HCT116 (cell line): Measurements from ENCODE around the gene CPHXL2. TPM values are rescaled to one million over a fixed set of nuclear protein-coding genes. Genes with fewer than 3 reads are reported as not detected.

Experiments used
- ATAC-seq: fragments of 200-7000 bp; cut with Tn5 transposase; 2 replicates; pipeline ENCODE4 v1.9.1; 2020; ENCODE audit warnings: mild to moderate bottlenecking, moderate library complexity
- BruUV-seq: library from RNA; stranded (reverse); fragments of 400-500 nt; replicated peaks from 2 replicates; lab custom pipeline; 2021; lab: Mats Ljungman, UMichigan
- CTCF ChIA-PET: fragments of 300-600 bp; sonication (Branson Sonifier 250); formaldehyde crosslinking; loops from one replicate; lab custom pipeline; 2021; ENCODE audit warnings: antibody characterized with exemption; lab: Charles Lee
- POLR2A ChIA-PET: fragments of 300-600, 350-600 bp; sonication (Branson Sonifier 250); formaldehyde crosslinking; loops from one replicate; lab custom pipeline; 2021; ENCODE audit warnings: antibody characterized with exemption; lab: Charles Lee
- RAD21 ChIA-PET, 2 experiments: fragments of 300-600 bp; sonication (Branson Sonifier 250); formaldehyde crosslinking; loops; one replicate each; lab custom pipeline; 2023; ENCODE audit warnings: low total read pairs in 2 of 2; ENCODE audit not compliant: uncharacterized antibody in 2 of 2, unreplicated experiment in 2 of 2, low non-redundant PET in 1 of 2; lab: Charles Lee
- DNase-seq: peaks from one replicate; pipeline ENCODE4 v3.0.0-alpha.2; 2010; ENCODE audit warnings: low read depth, low spot score
- H2AFZ ChIP-seq: fragments of 200-600 bp; shearing (Covaris generic), sonication (generic); 2 replicates; pipeline ENCODE4 v1.6.1; 2017; ENCODE audit warnings: low read depth, mixed run types, mixed read lengths, antibody characterized with exemption, low read length; ENCODE audit not compliant: poor library complexity, severe bottlenecking
- H3K27ac ChIP-seq: 2 replicates; pipeline ENCODE4 v1.5.1; 2012; ENCODE audit warnings: low read depth, low read length
- H3K27me3 ChIP-seq: fragments of 200-600 bp; sonication (generic); 2 replicates; pipeline ENCODE4 v1.6.1; 2016; ENCODE audit warnings: mixed run types, low read length, mixed read lengths; ENCODE audit not compliant: insufficient read depth
- H3K36me3 ChIP-seq, 2 experiments: fragments of 200-500 bp in 1 of 2; fragments of 200-600 bp in 1 of 2; sonication (Bioruptor generic) in 1 of 2; sonication (generic) in 1 of 2; 2 replicates each; pipeline versions ENCODE4 v1.5.1 to v1.6.1; 2014 to 2016; ENCODE audit warnings: low read length in 2 of 2, inconsistent platforms in 1 of 2, mixed read lengths in 1 of 2, mixed run types in 1 of 2; ENCODE audit not compliant: insufficient read depth in 2 of 2, control insufficient read depth in 1 of 2
- H3K4me1 ChIP-seq, 2 experiments: fragments of 200-600 bp in 1 of 2; sonication (generic) in 1 of 2; 2 replicates each; pipeline versions ENCODE4 v1.5.1 to v1.6.1; 2012 to 2017; ENCODE audit warnings: low read length in 2 of 2, inconsistent platforms in 1 of 2, mild to moderate bottlenecking in 1 of 2, mixed read lengths in 1 of 2, mixed run types in 1 of 2, moderate library complexity in 1 of 2; ENCODE audit not compliant: insufficient read depth in 2 of 2, control insufficient read depth in 1 of 2
- H3K4me2 ChIP-seq: fragments of 200-600 bp; sonication (generic); 2 replicates; pipeline ENCODE4 v1.6.1; 2017; ENCODE audit warnings: mixed run types, low read length, mixed read lengths
- H3K4me3 ChIP-seq, 2 experiments: fragments of 200-600 bp in 1 of 2; sonication (generic) in 1 of 2; replicated peaks in 1 of 2; 2 replicates each; pipeline ENCODE4 v1.5.1; 2011 to 2016; ENCODE audit warnings: low read length in 2 of 2, control low read depth in 1 of 2, low read depth in 1 of 2, mild to moderate bottlenecking in 1 of 2, mixed read lengths in 1 of 2, mixed run types in 1 of 2
- H3K79me2 ChIP-seq: fragments of 200-600 bp; sonication (generic); 2 replicates; pipeline ENCODE4 v1.6.1; 2017; ENCODE audit warnings: mild to moderate bottlenecking, mixed run types, low read length, moderate library complexity, mixed read lengths; ENCODE audit not compliant: insufficient read depth
- H3K9ac ChIP-seq: fragments of 200-600 bp; sonication (generic); 2 replicates; pipeline ENCODE4 v1.6.1; 2016; ENCODE audit warnings: low read length, mixed read lengths
- H3K9me2 ChIP-seq: fragments of 200-600 bp; sonication (generic), shearing (Covaris generic); 2 replicates; pipeline ENCODE4 v1.6.1; 2017; ENCODE audit warnings: mixed run types, mild to moderate bottlenecking, moderate library complexity; ENCODE audit not compliant: insufficient read depth
- H3K9me3 ChIP-seq, 2 experiments: fragments of 200-500 bp in 1 of 2; fragments of 200-600 bp in 1 of 2; sonication (Bioruptor generic) in 1 of 2; sonication (generic) in 1 of 2; 2 replicates each; pipeline ENCODE4 v1.6.1; 2014 to 2017; ENCODE audit warnings: low read length in 2 of 2, mixed read lengths in 2 of 2, inconsistent platforms in 1 of 2, low read depth in 1 of 2, mild to moderate bottlenecking in 1 of 2, mixed run types in 1 of 2, moderate library complexity in 1 of 2; ENCODE audit not compliant: control insufficient read depth in 1 of 2, insufficient read depth in 1 of 2
- H4K20me1 ChIP-seq: fragments of 200-600 bp; sonication (generic), shearing (Covaris generic); 2 replicates; pipeline ENCODE4 v1.6.1; 2017; ENCODE audit warnings: mixed run types, mild to moderate bottlenecking, moderate library complexity; ENCODE audit not compliant: insufficient read depth
- CBX3 ChIP-seq: IDR thresholded peaks from 2 replicates; pipeline ENCODE4 v1.6.1; 2012; ENCODE audit warnings: low read depth
- CEBPB ChIP-seq: IDR thresholded peaks from 2 replicates; pipeline ENCODE4 v1.6.1; 2012; ENCODE audit warnings: low read depth
- ELF1 ChIP-seq: IDR thresholded peaks from 2 replicates; pipeline ENCODE4 v1.6.1; 2012; ENCODE audit warnings: low read depth, borderline replicate concordance
- EZH2phosphoT487 ChIP-seq: fragments of 200-600 bp; IDR thresholded peaks from 2 replicates; pipeline ENCODE4 v1.6.1; 2018; ENCODE audit warnings: antibody characterized with exemption, borderline replicate concordance
- SIN3A ChIP-seq: IDR thresholded peaks from 2 replicates; pipeline ENCODE4 v1.6.1; 2012; ENCODE audit warnings: low read depth
- SRF ChIP-seq: IDR thresholded peaks from 2 replicates; pipeline ENCODE4 v1.6.1; 2012; ENCODE audit warnings: low read depth
- ZNF274 ChIP-seq: fragments of 200-500 bp; sonication (Bioruptor generic); IDR thresholded peaks from 2 replicates; pipeline ENCODE4 v1.6.1; 2014; ENCODE audit warnings: mild to moderate bottlenecking, low read depth, low read length, inconsistent platforms
- intact Hi-C: fragments of 100-400 bp; cut with micrococcal nuclease; formaldehyde crosslinking; loops from 2 replicates; pipeline ENCODE4 v1.10.0; 2022
- total RNA-seq: library from RNA; stranded (reverse); gene quantifications from one replicate; pipeline ENCODE4 v1.2.1, GENCODE V29; 2021; ENCODE audit not compliant: unreplicated experiment
- TF ChIP-seq, protein P1 (sequence below): IDR thresholded peaks from 2 replicates; pipeline ENCODE4 v1.6.1; 2012
- TF ChIP-seq, protein P2 (sequence below), 3 experiments: fragments of 200-600 bp in 1 of 3; sonication (generic) in 1 of 3; IDR thresholded peaks in 2 of 3; conservative IDR thresholded peaks in 1 of 3; 2 replicates each; pipeline ENCODE4 v1.5.1; 2012 to 2017; ENCODE audit warnings: low read depth in 2 of 3, low read length in 2 of 3, antibody characterized with exemption in 1 of 3, borderline replicate concordance in 1 of 3, control low read depth in 1 of 3, mild to moderate bottlenecking in 1 of 3, mixed read lengths in 1 of 3, mixed run types in 1 of 3, moderate library complexity in 1 of 3; ENCODE audit not compliant: insufficient read depth in 1 of 3
- TF ChIP-seq, protein P3 (sequence below): IDR thresholded peaks from 2 replicates; pipeline ENCODE4 v1.6.1; 2012

The CPHXL2 gene
- total RNA-seq, 1 experiment from 2014 or later, result not detected

DNA sequence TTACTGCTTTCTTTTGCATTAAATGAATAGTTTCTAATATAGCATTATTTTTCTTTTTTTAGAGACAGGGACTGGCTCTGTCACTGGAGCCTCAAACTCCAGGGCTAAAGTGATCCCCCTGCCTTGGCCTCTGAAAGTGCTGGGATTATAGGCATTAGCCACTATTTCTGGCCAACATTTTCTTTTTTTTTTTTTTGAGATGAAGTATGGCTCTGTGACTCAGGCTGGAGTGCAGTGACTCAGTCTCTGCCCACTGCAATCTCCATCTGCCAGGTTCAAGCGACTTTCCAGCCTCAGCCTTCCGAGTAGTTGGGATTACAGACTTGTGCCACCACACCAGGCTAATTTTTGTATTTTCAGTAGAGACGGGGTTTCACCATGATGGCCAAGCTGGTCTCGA is 26.5 kb upstream of the CPHXL2 start:
- no peaks in the 10 kb centered on the region for H3K9me3 ChIP-seq
- POLR2A ChIA-PET, result no interaction called here

DNA sequence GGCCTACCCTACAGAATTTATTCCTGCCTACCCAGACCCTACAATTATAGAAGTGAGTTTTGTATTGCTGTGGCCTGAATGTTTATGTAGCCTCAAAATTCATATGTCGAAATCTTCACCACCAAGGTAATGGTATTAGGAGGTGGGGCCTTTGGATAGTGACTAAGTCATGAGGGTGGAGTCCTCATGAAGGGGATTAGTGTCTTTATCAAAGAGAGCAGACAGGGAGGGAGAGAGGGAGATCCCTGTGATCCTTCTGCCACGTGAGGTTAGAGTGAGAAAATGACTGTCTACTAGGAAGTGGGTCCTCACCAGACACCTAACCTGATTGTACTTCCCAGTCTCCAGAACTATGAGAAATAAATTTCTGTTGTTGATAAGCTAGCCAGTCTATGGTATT is 25.4 kb upstream of the CPHXL2 start:
- no peak overlapping the region for H3K9ac ChIP-seq
- no peaks in the 10 kb centered on the region for H3K36me3 ChIP-seq
- RAD21 ChIA-PET, result no interaction called here
- H3K4me2 ChIP-seq, result no peak overlapping the region
- CTCF ChIA-PET, result no interaction called here
- H2AFZ ChIP-seq, result no peak overlapping the region
- no peak for DNase-seq
- H3K4me3 ChIP-seq, result no peak overlapping the region
- no peaks in the 10 kb centered on the region for H3K9me3 ChIP-seq
- ATAC-seq, result 0 out of 2 replicates have a peak, but pooled peaks have one; percentile 27
- no peaks in the 10 kb centered on the region for H4K20me1 ChIP-seq
- peaks cover 4% of the 10 kb centered on the region; the same call in 1 of the 2 replicates for H3K27me3 ChIP-seq
- H3K27ac ChIP-seq, result no peak overlapping the region
- H3K4me1 ChIP-seq, result no peaks in the 10 kb centered on the region
- no TSS peak for BruUV-seq
- POLR2A ChIA-PET, result no interaction called here
- H3K9me2 ChIP-seq, result no peaks in the 10 kb centered on the region
- intact Hi-C loops, result no loop called here
- TF ChIP-seq ZNF274 (no peak), SRF (no peak), CBX3 (no peak), EZH2phosphoT487 (no peak)
- TF ChIP-seq, protein P1, sequence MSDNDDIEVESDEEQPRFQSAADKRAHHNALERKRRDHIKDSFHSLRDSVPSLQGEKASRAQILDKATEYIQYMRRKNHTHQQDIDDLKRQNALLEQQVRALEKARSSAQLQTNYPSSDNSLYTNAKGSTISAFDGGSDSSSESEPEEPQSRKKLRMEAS, result no peak
- H3K79me2 ChIP-seq, result no peaks in the 10 kb centered on the region

More for the DNA sequence above, 26.5 kb upstream of the CPHXL2 start:
- Histone ChIP-seq H3K9ac (no peak overlapping the region), H3K27me3 (peaks cover 7% of the 10 kb centered on the region; the same call in 1 of the 2 replicates), H3K4me1 (no peaks in the 10 kb centered on the region), H3K36me3 (no peaks in the 10 kb centered on the region), H3K79me2 (no peaks in the 10 kb centered on the region), H3K4me2 (no peak overlapping the region), H2AFZ (no peak overlapping the region), H4K20me1 (no peaks in the 10 kb centered on the region), H3K4me3 (no peak overlapping the region), H3K27ac (no peak overlapping the region), H3K9me2 (0 out of 2 replicates have a peak, but pooled peaks cover 1% of the 10 kb centered on the region)
- no TSS peak for BruUV-seq
- no peak for ATAC-seq
- ChIA-PET RAD21 (no interaction called here), CTCF (no interaction called here)
- TF ChIP-seq, protein P2, sequence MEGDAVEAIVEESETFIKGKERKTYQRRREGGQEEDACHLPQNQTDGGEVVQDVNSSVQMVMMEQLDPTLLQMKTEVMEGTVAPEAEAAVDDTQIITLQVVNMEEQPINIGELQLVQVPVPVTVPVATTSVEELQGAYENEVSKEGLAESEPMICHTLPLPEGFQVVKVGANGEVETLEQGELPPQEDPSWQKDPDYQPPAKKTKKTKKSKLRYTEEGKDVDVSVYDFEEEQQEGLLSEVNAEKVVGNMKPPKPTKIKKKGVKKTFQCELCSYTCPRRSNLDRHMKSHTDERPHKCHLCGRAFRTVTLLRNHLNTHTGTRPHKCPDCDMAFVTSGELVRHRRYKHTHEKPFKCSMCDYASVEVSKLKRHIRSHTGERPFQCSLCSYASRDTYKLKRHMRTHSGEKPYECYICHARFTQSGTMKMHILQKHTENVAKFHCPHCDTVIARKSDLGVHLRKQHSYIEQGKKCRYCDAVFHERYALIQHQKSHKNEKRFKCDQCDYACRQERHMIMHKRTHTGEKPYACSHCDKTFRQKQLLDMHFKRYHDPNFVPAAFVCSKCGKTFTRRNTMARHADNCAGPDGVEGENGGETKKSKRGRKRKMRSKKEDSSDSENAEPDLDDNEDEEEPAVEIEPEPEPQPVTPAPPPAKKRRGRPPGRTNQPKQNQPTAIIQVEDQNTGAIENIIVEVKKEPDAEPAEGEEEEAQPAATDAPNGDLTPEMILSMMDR (IDR thresholded peaks at IDR 0.05 in 2 of 3, conservative IDR thresholded peaks at IDR 0.05 in 1 of 3; ENCODE audit: borderline replicate concordance in 1 of 3, insufficient read depth in 1 of 3, low read depth in 2 of 3, low read length in 2 of 3), result no peak
- TF ChIP-seq SIN3A, result no peak
- no peak for TF ChIP-seq CEBPB
- no peak for TF ChIP-seq ELF1
- TF ChIP-seq, protein P3, sequence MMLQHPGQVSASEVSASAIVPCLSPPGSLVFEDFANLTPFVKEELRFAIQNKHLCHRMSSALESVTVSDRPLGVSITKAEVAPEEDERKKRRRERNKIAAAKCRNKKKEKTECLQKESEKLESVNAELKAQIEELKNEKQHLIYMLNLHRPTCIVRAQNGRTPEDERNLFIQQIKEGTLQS, result no peak
- no peak for TF ChIP-seq CBX3
- intact Hi-C loops, result no loop called here
- DNase-seq, result no peak
